DMS153 treated with DMSO at 0.1 percent for 48 hours (cell line): ENCODE results near the gene DERL3.

ENCODE experiments used
- DNase-seq: peaks from one replicate; lab custom pipeline; 2025; ENCODE audit not compliant: unreplicated experiment; lab: John Stamatoyannopoulos, UW

DERL3 gene

GRCh38 chr22:23847991-23848864 is 9.4 kb upstream of the DERL3 start:
- DNase-seq = no peak

- no peak for DNase-seq
Observed at GRCh38 chr22:23847310-23847920, 8.6 kb upstream of the DERL3 start.

- DNase-seq = no peak
Observed at GRCh38 chr22:23846081-23846469, 7.3 kb upstream of the DERL3 start.

- DNase-seq = no peak
Observed at GRCh38 chr22:23845265-23846080, 6.7 kb upstream of the DERL3 start.

- DNase-seq = no peak
Observed at GRCh38 chr22:23844739-23845202, 6.0 kb upstream of the DERL3 start.

- DNase-seq = no peak
Observed at GRCh38 chr22:23842599-23842998, 3.8 kb upstream of the DERL3 start.

- no peak for DNase-seq
Observed at GRCh38 chr22:23841736-23842445, 3.1 kb upstream of the DERL3 start.

GRCh38 chr22:23841292-23841691 is 2.5 kb upstream of the DERL3 start:
- no peak for DNase-seq

- DNase-seq = no peak
Observed at GRCh38 chr22:23840026-23840425, 1.2 kb upstream of the DERL3 start.

GRCh38 chr22:23837911-23838680 is 710 bp downstream of the DERL3 start:
- no peak for DNase-seq

- no peak for DNase-seq
Observed at GRCh38 chr22:23837496-23837859, 1.3 kb downstream of the DERL3 start.

GRCh38 chr22:23836692-23837495 is 1.9 kb downstream of the DERL3 start:
- DNase-seq = no peak

- DNase-seq = no peak
Observed at GRCh38 chr22:23836281-23836680, 2.5 kb downstream of the DERL3 start.

- no peak for DNase-seq
Observed at GRCh38 chr22:23835484-23836144, 3.2 kb downstream of the DERL3 start.

GRCh38 chr22:23834793-23835483 is 3.9 kb downstream of the DERL3 start:
- no peak for DNase-seq

- no peak for DNase-seq
Observed at GRCh38 chr22:23834406-23834792, 4.4 kb downstream of the DERL3 start.

GRCh38 chr22:23833911-23834317 is 4.9 kb downstream of the DERL3 start:
- no peak for DNase-seq

- DNase-seq = no peak
Observed at GRCh38 chr22:23833017-23833751, 5.6 kb downstream of the DERL3 start.
